Liver (tissue), 3 donors: ENCODE data around the gene FYCO1.

Experiments used
- EGR1 ChIP-seq, 2 donors: IDR thresholded peaks; 2 replicates each; pipeline ENCODE4 v1.6.1; 2016 to 2018; ENCODE audit warnings: antibody characterized with exemption in 2 of 2, low read depth in 2 of 2
- JUND ChIP-seq, 2 donors: IDR thresholded peaks; 2 replicates each; pipeline ENCODE4 v1.6.1; 2016; ENCODE audit warnings: antibody characterized with exemption in 2 of 2
- TF ChIP-seq, protein P1 (sequence below): fragments of 150-350 bp; IDR thresholded peaks from 2 replicates; pipeline ENCODE4 v1.5.1; 2017; ENCODE audit warnings: improper control_type of control experiment, low read depth, low read length; ENCODE audit not compliant: missing input control
- TF ChIP-seq, protein P2 (sequence below): IDR thresholded peaks from 2 replicates; pipeline ENCODE4 v1.6.1; 2016; ENCODE audit warnings: antibody characterized with exemption
- TF ChIP-seq, protein P3 (sequence below): IDR thresholded peaks from 2 replicates; pipeline ENCODE4 v1.6.1; 2016; ENCODE audit warnings: antibody characterized with exemption, mild to moderate bottlenecking
- TF ChIP-seq, protein P4 (sequence below): IDR thresholded peaks from 2 replicates; pipeline ENCODE4 v1.6.1; 2016; ENCODE audit warnings: antibody characterized with exemption
- donor health status: healthy.
- donor health status: healthy.

DNA sequence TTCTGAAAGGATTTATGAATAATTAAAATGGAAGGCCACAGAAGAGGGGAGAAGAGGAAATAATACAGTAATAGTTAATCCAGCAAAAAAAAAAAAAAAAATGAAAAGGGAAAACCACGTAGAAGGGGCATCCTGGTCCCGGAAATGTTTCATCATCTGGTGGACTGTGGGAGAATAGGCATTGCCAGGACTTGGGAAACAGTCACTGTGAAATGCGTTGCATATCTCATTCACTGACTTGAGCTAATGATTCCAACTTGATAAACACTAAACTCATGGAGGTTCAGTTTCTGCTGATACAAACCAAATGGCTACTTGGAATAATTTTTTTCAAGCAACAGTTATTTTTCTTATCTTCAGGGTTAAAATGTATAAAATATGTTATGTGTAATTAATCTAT lies 28.5 kb upstream of the FYCO1 start:
- TF ChIP-seq, protein P1, sequence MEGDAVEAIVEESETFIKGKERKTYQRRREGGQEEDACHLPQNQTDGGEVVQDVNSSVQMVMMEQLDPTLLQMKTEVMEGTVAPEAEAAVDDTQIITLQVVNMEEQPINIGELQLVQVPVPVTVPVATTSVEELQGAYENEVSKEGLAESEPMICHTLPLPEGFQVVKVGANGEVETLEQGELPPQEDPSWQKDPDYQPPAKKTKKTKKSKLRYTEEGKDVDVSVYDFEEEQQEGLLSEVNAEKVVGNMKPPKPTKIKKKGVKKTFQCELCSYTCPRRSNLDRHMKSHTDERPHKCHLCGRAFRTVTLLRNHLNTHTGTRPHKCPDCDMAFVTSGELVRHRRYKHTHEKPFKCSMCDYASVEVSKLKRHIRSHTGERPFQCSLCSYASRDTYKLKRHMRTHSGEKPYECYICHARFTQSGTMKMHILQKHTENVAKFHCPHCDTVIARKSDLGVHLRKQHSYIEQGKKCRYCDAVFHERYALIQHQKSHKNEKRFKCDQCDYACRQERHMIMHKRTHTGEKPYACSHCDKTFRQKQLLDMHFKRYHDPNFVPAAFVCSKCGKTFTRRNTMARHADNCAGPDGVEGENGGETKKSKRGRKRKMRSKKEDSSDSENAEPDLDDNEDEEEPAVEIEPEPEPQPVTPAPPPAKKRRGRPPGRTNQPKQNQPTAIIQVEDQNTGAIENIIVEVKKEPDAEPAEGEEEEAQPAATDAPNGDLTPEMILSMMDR = no peak
- TF ChIP-seq, protein P2, sequence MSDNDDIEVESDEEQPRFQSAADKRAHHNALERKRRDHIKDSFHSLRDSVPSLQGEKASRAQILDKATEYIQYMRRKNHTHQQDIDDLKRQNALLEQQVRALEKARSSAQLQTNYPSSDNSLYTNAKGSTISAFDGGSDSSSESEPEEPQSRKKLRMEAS = no peak
- TF ChIP-seq JUND (IDR thresholded peaks at IDR 0.05) (no peak), EGR1 (IDR thresholded peaks at IDR 0.05; ENCODE audit: low read depth in 2 of 2) (no peak)
- TF ChIP-seq, protein P3, sequence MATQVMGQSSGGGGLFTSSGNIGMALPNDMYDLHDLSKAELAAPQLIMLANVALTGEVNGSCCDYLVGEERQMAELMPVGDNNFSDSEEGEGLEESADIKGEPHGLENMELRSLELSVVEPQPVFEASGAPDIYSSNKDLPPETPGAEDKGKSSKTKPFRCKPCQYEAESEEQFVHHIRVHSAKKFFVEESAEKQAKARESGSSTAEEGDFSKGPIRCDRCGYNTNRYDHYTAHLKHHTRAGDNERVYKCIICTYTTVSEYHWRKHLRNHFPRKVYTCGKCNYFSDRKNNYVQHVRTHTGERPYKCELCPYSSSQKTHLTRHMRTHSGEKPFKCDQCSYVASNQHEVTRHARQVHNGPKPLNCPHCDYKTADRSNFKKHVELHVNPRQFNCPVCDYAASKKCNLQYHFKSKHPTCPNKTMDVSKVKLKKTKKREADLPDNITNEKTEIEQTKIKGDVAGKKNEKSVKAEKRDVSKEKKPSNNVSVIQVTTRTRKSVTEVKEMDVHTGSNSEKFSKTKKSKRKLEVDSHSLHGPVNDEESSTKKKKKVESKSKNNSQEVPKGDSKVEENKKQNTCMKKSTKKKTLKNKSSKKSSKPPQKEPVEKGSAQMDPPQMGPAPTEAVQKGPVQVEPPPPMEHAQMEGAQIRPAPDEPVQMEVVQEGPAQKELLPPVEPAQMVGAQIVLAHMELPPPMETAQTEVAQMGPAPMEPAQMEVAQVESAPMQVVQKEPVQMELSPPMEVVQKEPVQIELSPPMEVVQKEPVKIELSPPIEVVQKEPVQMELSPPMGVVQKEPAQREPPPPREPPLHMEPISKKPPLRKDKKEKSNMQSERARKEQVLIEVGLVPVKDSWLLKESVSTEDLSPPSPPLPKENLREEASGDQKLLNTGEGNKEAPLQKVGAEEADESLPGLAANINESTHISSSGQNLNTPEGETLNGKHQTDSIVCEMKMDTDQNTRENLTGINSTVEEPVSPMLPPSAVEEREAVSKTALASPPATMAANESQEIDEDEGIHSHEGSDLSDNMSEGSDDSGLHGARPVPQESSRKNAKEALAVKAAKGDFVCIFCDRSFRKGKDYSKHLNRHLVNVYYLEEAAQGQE = no peak
- TF ChIP-seq, protein P4, sequence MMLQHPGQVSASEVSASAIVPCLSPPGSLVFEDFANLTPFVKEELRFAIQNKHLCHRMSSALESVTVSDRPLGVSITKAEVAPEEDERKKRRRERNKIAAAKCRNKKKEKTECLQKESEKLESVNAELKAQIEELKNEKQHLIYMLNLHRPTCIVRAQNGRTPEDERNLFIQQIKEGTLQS = no peak
